COR-L47 (cell line): ENCODE measurements around the gene ARPC4.
"Not testable (repeated sequence)": the region's sequence is repeated elsewhere in the genome, so short reads cannot be mapped to it uniquely, and the experiment has no call there.

Source experiments
- DNase-seq: peaks from one replicate; lab custom pipeline; 2025; lab: John Stamatoyannopoulos, UW

ARPC4 gene

GRCh38 chr3:9825451-9826040, 32.7 kb downstream of the ARPC4 start:
- no peak for DNase-seq

GRCh38 chr3:9826815-9827573, 34.1 kb downstream of the ARPC4 start:
- DNase-seq: no peak

DNA sequence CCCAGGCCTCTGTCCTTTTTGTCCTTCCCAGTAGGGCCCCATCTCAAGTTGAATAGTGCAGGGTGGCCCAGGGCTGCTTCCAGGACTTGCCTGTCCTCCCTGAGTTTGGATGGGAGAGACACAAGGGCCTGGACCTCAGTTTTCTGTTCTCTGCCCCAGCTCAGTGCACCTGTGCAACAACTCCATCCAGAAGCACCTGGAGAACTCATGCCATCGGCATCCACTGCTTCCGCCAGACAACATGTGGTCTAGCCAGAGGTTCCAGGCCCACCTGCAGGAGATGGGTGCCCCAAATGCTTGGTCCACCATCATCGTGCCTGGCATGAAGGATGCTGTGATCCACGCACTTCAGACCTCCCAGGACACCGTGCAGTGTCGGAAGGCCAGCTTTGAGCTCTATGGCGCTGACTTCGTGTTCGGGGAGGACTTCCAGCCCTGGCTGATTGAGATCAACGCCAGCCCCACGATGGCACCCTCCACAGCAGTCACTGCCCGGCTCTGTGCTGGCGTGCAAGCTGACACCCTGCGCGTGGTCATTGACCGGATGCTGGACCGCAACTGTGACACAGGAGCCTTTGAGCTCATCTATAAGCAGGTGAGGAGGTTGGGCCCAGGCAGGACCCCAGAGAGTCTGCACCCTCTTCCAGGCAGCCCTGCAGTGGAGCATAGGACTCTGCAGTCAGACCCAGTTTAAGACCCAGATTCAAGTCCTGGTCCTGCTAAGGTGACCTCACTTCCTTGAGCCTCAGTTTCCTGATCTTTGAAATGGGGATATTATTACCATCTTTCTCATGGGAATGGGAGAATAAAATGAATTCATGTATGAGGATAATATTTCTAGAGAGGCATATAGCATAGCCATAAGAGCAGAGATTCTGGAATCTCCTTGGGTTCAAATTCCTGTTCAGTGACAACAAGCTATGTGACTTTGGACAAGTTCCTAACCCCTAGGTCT, 36.2 kb downstream of the ARPC4 start:
- DNase-seq: no peak

GRCh38 chr3:9831253-9831652, 38.4 kb downstream of the ARPC4 start:
- DNase-seq: no peak

DNA sequence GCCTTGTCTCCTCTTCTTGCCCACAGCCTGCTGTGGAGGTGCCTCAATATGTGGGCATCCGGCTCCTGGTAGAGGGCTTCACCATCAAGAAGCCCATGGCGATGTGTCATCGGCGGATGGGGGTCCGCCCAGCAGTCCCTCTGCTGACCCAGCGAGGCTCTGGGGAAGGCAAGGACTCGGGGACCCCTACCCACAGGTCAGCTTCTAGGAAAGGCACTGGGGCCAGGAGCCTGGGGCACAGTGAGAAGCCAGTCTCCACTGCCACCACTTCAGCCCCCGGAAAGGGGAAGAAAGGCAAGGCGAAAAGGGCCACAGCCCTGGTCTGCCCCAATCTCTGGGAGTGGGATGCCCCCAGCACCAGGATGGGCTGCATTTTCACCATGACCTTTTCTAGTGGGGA, 40.2 kb downstream of the ARPC4 start:
- no peak for DNase-seq

DNA sequence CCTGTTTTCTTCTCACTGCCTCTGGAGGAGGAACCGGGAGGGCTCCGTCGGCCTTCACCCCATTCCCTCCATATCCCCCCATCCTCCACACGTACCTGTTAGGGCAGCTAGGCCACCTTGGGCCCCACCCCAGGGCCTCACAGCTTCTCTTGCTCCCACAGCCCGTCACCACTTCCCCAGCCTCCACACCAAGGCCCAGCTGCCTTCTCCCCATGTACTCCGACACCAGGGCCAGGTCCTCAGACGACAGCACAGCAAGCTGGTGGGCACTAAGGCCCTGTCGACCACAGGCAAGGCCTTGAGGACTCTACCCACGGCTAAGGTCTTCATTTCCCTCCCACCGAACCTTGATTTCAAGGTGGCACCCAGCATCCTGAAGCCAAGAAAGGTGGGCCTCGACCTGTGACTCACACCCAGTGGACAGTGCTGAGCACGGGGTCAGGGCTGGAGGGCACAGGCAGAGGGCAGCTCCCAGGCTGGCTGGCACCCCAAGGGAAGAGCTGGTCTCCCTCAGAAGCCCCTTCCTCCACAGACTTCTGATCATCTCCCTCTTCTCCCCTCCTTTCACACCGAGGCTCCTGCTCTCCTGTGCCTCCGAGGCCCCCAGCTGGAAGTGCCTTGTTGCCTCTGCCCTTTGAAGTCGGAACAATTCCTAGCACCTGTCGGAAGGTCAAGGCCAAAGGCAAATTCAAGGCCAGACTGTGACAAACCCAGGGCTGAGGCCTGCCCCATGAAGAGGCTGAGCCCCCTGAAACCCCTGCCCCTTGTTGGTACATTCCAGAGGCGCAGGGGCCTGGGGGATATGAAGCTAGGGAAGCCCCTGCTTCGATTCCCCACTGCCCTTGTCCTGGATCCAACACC, 41.9 kb downstream of the ARPC4 start:
- DNase-seq: no peak

- no peak for DNase-seq
Measured at GRCh38 chr3:9837701-9838582, 45.1 kb downstream of the ARPC4 start.

- no peak for DNase-seq
Measured at GRCh38 chr3:9838856-9839255, 46.0 kb downstream of the ARPC4 start.

DNA sequence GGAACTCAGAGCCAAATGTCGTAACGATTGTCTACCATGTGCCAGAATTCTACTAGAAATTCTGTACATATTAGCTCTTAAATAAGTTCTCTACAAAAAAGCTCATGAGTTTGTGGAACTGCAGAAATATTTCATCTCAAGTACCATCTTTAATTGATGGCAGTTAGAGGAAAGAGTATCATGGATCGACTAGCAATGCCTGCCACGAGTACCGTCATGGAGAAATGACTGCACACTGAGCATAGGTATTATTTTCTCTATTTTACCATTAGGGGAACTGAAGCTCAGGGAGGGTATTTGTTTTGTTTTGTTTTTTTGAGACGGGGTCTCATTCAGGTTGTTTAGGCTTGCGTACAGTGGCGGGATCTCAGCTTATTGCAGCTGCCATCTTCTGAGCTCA, 48.1 kb downstream of the ARPC4 start:
- DNase-seq: no peak

DNA sequence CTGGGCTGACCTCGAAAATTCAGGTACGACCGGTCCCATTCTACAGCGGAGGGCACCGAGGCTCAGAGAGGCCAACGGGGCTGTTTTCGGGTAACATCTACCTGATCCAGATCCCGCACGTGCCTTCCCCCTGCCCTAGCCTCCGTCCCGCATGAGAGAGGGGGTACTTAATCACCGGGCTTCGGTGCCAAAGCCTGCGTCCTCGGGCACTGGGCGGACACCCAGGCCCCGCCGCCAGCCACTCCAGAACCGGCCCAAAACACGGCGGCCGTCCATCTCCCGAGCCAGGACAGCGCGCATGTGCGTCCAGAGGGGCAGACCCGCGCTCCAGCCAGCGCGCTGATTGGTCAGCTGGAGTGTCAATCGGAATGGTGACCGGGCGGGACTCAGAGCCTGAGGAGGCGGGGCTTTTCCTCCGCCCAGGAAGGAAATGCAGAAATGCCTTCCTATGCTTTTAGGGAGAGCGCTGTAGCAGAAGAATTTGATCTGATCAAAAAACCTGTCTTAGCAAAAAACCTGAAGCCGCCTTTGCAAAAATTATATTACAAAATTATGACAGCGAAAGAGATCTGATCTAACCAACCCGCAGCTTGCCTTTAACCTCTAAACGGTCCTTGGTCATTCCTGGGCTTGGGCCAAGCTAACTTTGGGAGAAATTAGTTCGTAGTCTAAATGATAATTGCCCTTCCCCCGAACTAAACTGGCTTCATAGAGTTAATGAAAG, 51.0 kb downstream of the ARPC4 start, which contains the start of gene RPUSD3:
TSS of gene RPUSD3 (minus strand) at position 294 of the 724 bp plus-strand sequence. CDS start at position 276, 18 bp downstream.
- DNase-seq: peak; percentile 68

DNA sequence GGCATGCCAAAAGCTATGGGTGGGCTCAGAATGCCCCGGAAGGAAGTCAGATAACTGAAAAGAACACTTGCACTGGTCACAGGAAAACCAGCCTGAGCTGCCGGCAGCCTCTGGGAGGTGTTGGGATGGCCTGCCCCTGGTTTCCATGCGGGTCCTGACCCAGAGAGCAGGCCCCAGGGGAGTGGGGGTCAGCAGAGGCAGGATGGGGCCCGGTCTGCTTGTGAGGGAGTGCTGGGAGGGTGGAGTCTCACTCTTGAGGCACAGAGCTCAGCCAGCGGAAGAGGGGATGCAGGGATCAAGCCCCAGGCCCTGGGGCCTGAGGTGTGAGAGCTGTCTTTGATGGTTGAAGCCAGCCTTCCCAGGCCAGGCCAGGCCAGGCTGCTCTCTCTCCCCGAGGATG, 53.3 kb downstream of the ARPC4 start:
- no peak for DNase-seq

DNA sequence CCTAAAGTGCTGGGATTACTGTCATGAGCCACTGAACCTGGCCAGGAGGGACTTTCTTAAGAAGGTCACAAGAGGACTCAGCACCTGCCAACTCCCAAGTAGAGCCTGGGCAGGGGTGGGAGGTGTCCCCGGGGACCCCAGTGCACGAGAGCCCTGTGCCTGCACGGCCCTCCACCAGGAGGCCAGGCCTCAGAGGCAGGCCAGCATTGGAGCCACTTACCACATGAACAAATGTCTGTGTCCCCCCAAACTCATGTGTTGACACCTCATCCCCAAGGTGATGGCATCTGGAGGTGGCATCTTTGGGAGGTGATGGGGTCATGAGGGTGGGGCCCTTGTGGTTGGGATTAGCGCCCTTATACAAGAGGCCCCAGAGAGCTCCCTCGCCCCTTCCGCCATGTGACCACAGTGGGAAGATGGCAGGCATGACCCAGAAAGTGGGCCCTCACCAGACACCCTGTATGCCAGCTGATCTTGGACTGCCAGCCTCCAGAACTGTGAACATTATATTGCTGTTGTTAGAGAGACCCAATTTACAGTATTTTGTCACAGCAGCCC, 54.1 kb downstream of the ARPC4 start:
- DNase-seq: no peak

DNA sequence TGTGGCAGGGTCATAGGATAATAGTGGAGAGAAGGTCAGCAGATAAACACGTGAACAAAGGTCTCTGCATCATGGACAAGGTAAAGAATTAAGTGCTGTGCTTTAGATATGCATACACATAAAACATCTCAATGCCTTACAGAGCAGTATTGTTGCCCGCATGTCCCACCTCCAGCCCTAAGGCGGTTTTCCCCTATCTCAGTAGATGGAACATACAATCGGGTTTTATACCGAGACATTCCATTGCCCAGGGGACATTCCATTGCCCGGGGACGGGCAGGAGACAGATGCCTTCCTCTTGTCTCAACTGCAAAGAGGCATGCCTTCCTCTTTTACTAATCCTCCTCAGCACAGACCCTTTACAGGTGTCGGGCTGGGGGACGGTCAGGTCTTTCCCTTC, 55.0 kb downstream of the ARPC4 start:
- DNase-seq: not testable (repeated sequence)

DNA sequence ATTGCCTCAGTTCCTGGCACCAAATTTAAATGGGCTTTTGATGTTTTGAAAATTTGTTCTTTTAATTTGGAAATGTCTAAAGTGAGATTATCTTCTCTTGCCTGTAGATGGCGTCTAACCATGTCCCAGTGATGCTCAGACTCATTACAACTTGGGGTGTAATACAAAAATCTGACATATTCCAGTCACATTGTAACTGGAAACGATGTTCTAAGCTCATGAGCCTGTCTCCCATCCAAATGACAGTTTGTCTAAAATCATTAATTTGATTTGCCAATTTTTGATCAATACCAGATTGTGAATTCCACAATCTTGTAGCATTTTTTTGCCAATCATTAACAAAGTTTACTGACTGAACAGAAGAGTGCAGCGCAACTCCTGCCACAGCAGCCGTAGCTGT, 56.0 kb downstream of the ARPC4 start:
- not testable (repeated sequence) for DNase-seq

DNA sequence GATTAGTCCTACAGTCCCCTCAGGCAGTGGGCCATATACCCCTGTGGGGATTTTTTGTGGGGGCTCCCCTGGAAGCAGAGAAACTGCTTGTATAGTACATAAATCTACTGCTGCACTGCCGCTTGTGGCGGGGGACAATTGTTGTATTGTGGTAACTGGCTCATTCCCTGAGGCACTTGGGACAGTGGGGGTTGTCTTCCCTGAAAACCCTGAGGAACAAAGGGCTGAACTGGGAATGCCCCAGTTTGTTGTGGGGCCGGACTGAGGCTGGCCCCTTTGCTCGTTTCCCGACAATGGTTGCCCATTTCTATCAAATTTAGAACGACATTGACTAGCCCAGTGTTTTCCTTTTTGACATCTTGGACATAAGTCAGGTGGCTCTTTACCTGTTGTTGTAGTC, 58.5 kb downstream of the ARPC4 start:
- not testable (repeated sequence) for DNase-seq

- DNase-seq: not testable (repeated sequence)
Measured at GRCh38 chr3:9851926-9852325, 59.0 kb downstream of the ARPC4 start.

- no peak for DNase-seq
Measured at GRCh38 chr3:9852528-9852927, 59.6 kb downstream of the ARPC4 start.

- DNase-seq: not testable (repeated sequence)
Measured at GRCh38 chr3:9854291-9854940, 61.5 kb downstream of the ARPC4 start.

DNA sequence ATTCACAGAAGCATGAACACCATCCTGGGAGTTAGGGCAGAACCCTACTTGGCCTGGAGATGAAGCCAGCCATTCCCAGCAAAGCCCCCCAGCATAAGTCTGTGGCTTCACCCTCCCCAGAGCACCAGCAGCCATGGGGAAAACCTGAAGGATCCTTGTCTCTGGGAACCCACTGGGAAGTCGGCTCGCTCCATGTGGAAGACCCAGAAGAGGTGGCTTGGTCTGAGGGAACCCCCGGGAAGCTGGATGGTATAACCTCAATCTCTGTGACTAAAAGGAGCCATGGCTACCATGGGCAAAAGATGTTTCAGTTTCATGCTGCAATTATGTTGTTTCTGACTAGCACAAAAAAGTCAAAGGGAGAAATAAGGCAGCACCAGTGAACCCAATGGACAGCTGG, 62.7 kb downstream of the ARPC4 start:
- DNase-seq: no peak
